SK-N-SH (cell line): ENCODE data around the gene CDC42BPG. TPM values are rescaled to one million over a fixed set of nuclear protein-coding genes. Genes with fewer than 3 reads are reported as not detected.

Source experiments
- CTCF ChIA-PET: fragments of 300-600, 350-600 bp; formaldehyde crosslinking; extraction: SDS; loops from one replicate; lab custom pipeline; 2021; lab: Yijun Ruan, JAX
- POLR2A ChIA-PET: fragments of 350-600 bp; sonication (Branson Sonifier 250); formaldehyde crosslinking; extraction: SDS; loops from one replicate; lab custom pipeline; 2020; ENCODE audit warnings: antibody characterized with exemption, inconsistent platforms; lab: Yijun Ruan, JAX
- DNase-seq: peaks from one replicate; pipeline ENCODE4 v3.0.0; 2012
- H2AFZ ChIP-seq: fragments of 200-600 bp; sonication (generic); 2 replicates; pipeline ENCODE4 v1.8.1; 2016; ENCODE audit warnings: antibody characterized with exemption, mild to moderate bottlenecking, low read depth
- H3F3A ChIP-seq: fragments of 200-600 bp; sonication (generic); replicated peaks from 2 replicates; pipeline ENCODE3; 2016; ENCODE audit warnings: antibody characterized with exemption, mild to moderate bottlenecking; ENCODE audit not compliant: insufficient read depth
- H3K27ac ChIP-seq, 2 experiments: fragments of 200-500 bp in 1 of 2; fragments of 200-600 bp in 1 of 2; sonication (Bioruptor generic) in 1 of 2; sonication (generic), shearing (Covaris generic) in 1 of 2; 2 replicates each; pipeline versions ENCODE4 v1.5.1 to v1.6.1; 2014 to 2016; ENCODE audit warnings: low read depth in 2 of 2, inconsistent platforms in 1 of 2, low read length in 1 of 2, mild to moderate bottlenecking in 1 of 2, mixed read lengths in 1 of 2
- H3K27me3 ChIP-seq: fragments of 200-600 bp; sonication (generic), shearing (Covaris generic); 2 replicates; pipeline ENCODE4 v1.6.1; 2016; ENCODE audit warnings: mixed run types; ENCODE audit not compliant: insufficient read depth
- H3K36me3 ChIP-seq, 2 experiments: fragments of 200-500 bp in 1 of 2; fragments of 200-600 bp in 1 of 2; sonication (Bioruptor generic) in 1 of 2; sonication (generic) in 1 of 2; replicated peaks in 1 of 2; 2 replicates each; pipeline versions ENCODE3 to v1.5.1; 2014 to 2016; ENCODE audit warnings: low read length in 1 of 2, mild to moderate bottlenecking in 1 of 2; ENCODE audit not compliant: insufficient read depth in 2 of 2, control insufficient read depth in 1 of 2
- H3K4me1 ChIP-seq, 2 experiments: fragments of 200-500 bp in 1 of 2; fragments of 200-600 bp in 1 of 2; sonication (Bioruptor generic) in 1 of 2; sonication (generic), shearing (Covaris generic) in 1 of 2; 2 replicates each; pipeline versions ENCODE4 v1.5.1 to v1.6.1; 2014 to 2016; ENCODE audit warnings: low read depth in 1 of 2, low read length in 1 of 2, mixed run types in 1 of 2; ENCODE audit not compliant: insufficient read depth in 2 of 2, control insufficient read depth in 1 of 2
- H3K4me2 ChIP-seq: fragments of 200-600 bp; sonication (generic), shearing (Covaris generic); 2 replicates; pipeline ENCODE4 v1.6.1; 2017; ENCODE audit warnings: mixed run types
- H3K4me3 ChIP-seq, 2 experiments: fragments of 200-500 bp in 1 of 2; fragments of 200-600 bp in 1 of 2; sonication (Bioruptor generic) in 1 of 2; sonication (generic), shearing (Covaris generic) in 1 of 2; 2 replicates each; pipeline versions ENCODE4 v1.5.1 to v1.8.1; 2014 to 2016; ENCODE audit warnings: low read depth in 2 of 2, inconsistent platforms in 1 of 2, low read length in 1 of 2, mild to moderate bottlenecking in 1 of 2, mixed read lengths in 1 of 2, moderate library complexity in 1 of 2
- H3K79me2 ChIP-seq: fragments of 200-600 bp; sonication (generic); 2 replicates; pipeline ENCODE4 v1.8.1; 2017; ENCODE audit warnings: mild to moderate bottlenecking; ENCODE audit not compliant: insufficient read depth
- H3K9ac ChIP-seq: fragments of 200-600 bp; sonication (generic); 2 replicates; pipeline ENCODE4 v1.6.1; 2017; ENCODE audit warnings: mixed run types
- H3K9me2 ChIP-seq: fragments of 200-600 bp; sonication (generic); 2 replicates; pipeline ENCODE4 v1.6.1; 2017; ENCODE audit warnings: mixed run types
- H3K9me3 ChIP-seq: fragments of 200-600 bp; sonication (generic); 2 replicates; pipeline ENCODE4 v1.6.1; 2017; ENCODE audit warnings: mixed run types, mild to moderate bottlenecking, moderate library complexity
- H4K20me1 ChIP-seq: fragments of 200-600 bp; sonication (generic); 2 replicates; pipeline ENCODE4 v1.6.1; 2017; ENCODE audit warnings: mild to moderate bottlenecking, mixed run types; ENCODE audit not compliant: insufficient read depth
- CTCF ChIP-seq: fragments of 200-600 bp; sonication (generic); IDR thresholded peaks from 2 replicates; pipeline ENCODE4 v1.6.1; 2017; ENCODE audit warnings: antibody characterized with exemption, mild to moderate bottlenecking, moderate library complexity
- EZH2phosphoT487 ChIP-seq: fragments of 200-600 bp; sonication (generic); IDR thresholded peaks from 2 replicates; pipeline ENCODE4 v1.6.1; 2017; ENCODE audit warnings: low read depth, mixed run types, mild to moderate bottlenecking, antibody characterized with exemption, moderate library complexity, borderline replicate concordance
- FOSL2 ChIP-seq: IDR thresholded peaks from 2 replicates; pipeline ENCODE4 v1.4.0; 2012; ENCODE audit warnings: low read depth, mild to moderate bottlenecking, moderate library complexity, borderline replicate concordance
- IRF3 ChIP-seq: fragments of 150-350 bp; IDR thresholded peaks from 2 replicates; pipeline ENCODE4 v1.6.1; 2016; ENCODE audit warnings: mild to moderate bottlenecking, low read depth, low read length
- MEF2A ChIP-seq: IDR thresholded peaks from 2 replicates; pipeline ENCODE4 v1.4.0; 2012; ENCODE audit warnings: low read depth, borderline replicate concordance
- MXI1 ChIP-seq: IDR thresholded peaks from 2 replicates; pipeline ENCODE4 v1.6.1; 2012; ENCODE audit warnings: mild to moderate bottlenecking, low read depth, low read length, improper control_type of control experiment
- NFIC ChIP-seq: IDR thresholded peaks from 2 replicates; pipeline ENCODE4 v1.4.0; 2012; ENCODE audit warnings: borderline replicate concordance
- NRF1 ChIP-seq: IDR thresholded peaks from 2 replicates; pipeline ENCODE4 v1.6.1; 2012; ENCODE audit warnings: low read depth, mild to moderate bottlenecking, low read length
- POLR2AphosphoS5 ChIP-seq: IDR thresholded peaks from 2 replicates; pipeline ENCODE4 v1.6.1; 2012; ENCODE audit warnings: low read depth, low read length
- RAD21 ChIP-seq: IDR thresholded peaks from 2 replicates; pipeline ENCODE4 v1.6.1; 2012; ENCODE audit warnings: mild to moderate bottlenecking, low read length
- RXRA ChIP-seq: IDR thresholded peaks from 2 replicates; pipeline ENCODE4 v1.4.0; 2012; ENCODE audit warnings: low read depth, mild to moderate bottlenecking, borderline replicate concordance
- TAF1 ChIP-seq: IDR thresholded peaks from 2 replicates; pipeline ENCODE4 v1.6.1; 2012; ENCODE audit warnings: low read depth, mild to moderate bottlenecking, low read length, moderate library complexity, borderline replicate concordance
- TCF12 ChIP-seq: IDR thresholded peaks from 2 replicates; pipeline ENCODE4 v1.4.0; 2012
- USF1 ChIP-seq: IDR thresholded peaks from 2 replicates; pipeline ENCODE4 v1.4.0; 2012; ENCODE audit warnings: low read depth, borderline replicate concordance
- USF2 ChIP-seq: fragments of 150-350 bp; IDR thresholded peaks from 2 replicates; pipeline ENCODE4 v1.6.1; 2017; ENCODE audit warnings: antibody characterized with exemption, low read length, low read depth, borderline replicate concordance
- YY1 ChIP-seq: IDR thresholded peaks from 2 replicates; pipeline ENCODE4 v1.4.0; 2012; ENCODE audit warnings: low read depth, mild to moderate bottlenecking
- WGBS: methylation state at CpG from one replicate; pipeline ENCODE4 v1.1.6; 2017; ENCODE audit warnings: low lambda C conversion rate; 5-methylcytosine and 5-hydroxymethylcytosine counted together
- polyA plus RNA-seq, 3 experiments: library from polyadenylated mRNA; depleted of rRNA; stranded (reverse); fragments of >200 nt; gene quantifications; 2 replicates each; pipeline ENCODE4 v1.2.3, GENCODE V29; 2012

The CDC42BPG gene
- polyA plus RNA-seq, 1 of the 3 experiments (the other 2 are of a cell fraction) = 0.33 TPM

- no peak overlapping the region for H3K9ac ChIP-seq
- no peak overlapping the region for H3K4me3 ChIP-seq
- no peak overlapping the region for H3K27ac ChIP-seq
- TF ChIP-seq POLR2AphosphoS5 = no peak
- no peak for TF ChIP-seq MXI1
- TF ChIP-seq USF1 = no peak
- no peak for TF ChIP-seq RAD21
- no peak for TF ChIP-seq EZH2phosphoT487
- no peak for TF ChIP-seq CTCF
- TF ChIP-seq TCF12 = no peak
- no peak for TF ChIP-seq IRF3
- no peak for TF ChIP-seq NFIC
- no peak for TF ChIP-seq NRF1
- TF ChIP-seq RXRA = no peak
- TF ChIP-seq FOSL2 = no peak
- TF ChIP-seq MEF2A = no peak
- TF ChIP-seq TAF1 = no peak
- no peak for TF ChIP-seq YY1
- TF ChIP-seq USF2 = no peak
- no peaks in the 10 kb centered on the region for H3K79me2 ChIP-seq
- POLR2A ChIA-PET = no interaction called here
- peaks cover 4 to 5% of the 10 kb centered on the region in 2 experiments; a peak in 2 of 4 replicates for H3K4me1 ChIP-seq
- no peak overlapping the region for H3K4me2 ChIP-seq
- no peaks in the 10 kb centered on the region for H3K36me3 ChIP-seq
- no peak overlapping the region for H2AFZ ChIP-seq
- H3K27me3 ChIP-seq = no peaks in the 10 kb centered on the region
- H4K20me1 ChIP-seq = no peaks in the 10 kb centered on the region
- 90% methylated on average over 10 of the region's 15 CpGs for WGBS
- H3F3A ChIP-seq = peaks cover 12% of the 10 kb centered on the region
- DNase-seq = no peak
- CTCF ChIA-PET = interaction anchor here (1.1 to 12.8 kb wide), 3 partner anchors 45 to 172 kb away, joined by 4 to 530 read pairs (median 8); partner anchors contain the start of genes ARL2 and EHD1
- no peaks in the 10 kb centered on the region for H3K9me2 ChIP-seq
- H3K9me3 ChIP-seq = no peaks in the 10 kb centered on the region
Observed at GRCh38 chr11:64841592-64842365, 2.7 kb downstream of the CDC42BPG start.
